ENCODE results near the gene PARP12. TPM values are rescaled to one million over a fixed set of nuclear protein-coding genes. Genes with fewer than 3 reads are reported as not detected.

The PARP12 gene
- total and polyA plus RNA-seq, 9 of the 15 experiments (the other 6 are each of a cell fraction or from before 2014, with no cell fraction given), result 4.6 to 40.4 (median 23.5) TPM

- TF ChIP-seq FOXA3 (CRISPR knock-in tag; conservative IDR thresholded peaks at IDR 0.05 in 1 of 2, IDR thresholded peaks at IDR 0.05 in 1 of 2) (no peak), ELK3 (CRISPR knock-in tag; IDR thresholded peaks at IDR 0.05) (no peak), L3MBTL2 (IDR thresholded peaks at IDR 0.05) (no peak), NONO (IDR thresholded peaks at IDR 0.05; ENCODE audit: low read depth in 2 of 2, low read length in 1 of 2) (no peak), NFRKB (IDR thresholded peaks at IDR 0.05; ENCODE audit: low read depth) (no peak), ZBTB12 (CRISPR knock-in tag; IDR thresholded peaks at IDR 0.05) (no peak), GTF2F1 (IDR thresholded peaks at IDR 0.05; ENCODE audit: low read depth, low read length) (no peak), ELF1 (tag; IDR thresholded peaks at IDR 0.05) (peak; percentile 37; the same call in 1 of the 2 replicates), ZNF311 (CRISPR knock-in tag; IDR thresholded peaks at IDR 0.05) (no peak), POLR3A (IDR thresholded peaks at IDR 0.05; ENCODE audit: borderline replicate concordance, extremely low read depth, insufficient read depth, insufficient read length) (no peak), MYC (IDR thresholded peaks at IDR 0.05; ENCODE audit: low read depth, low read length) (0 out of 2 replicates have a peak, but pooled peaks have one; percentile 31), MYC (CRISPR knock-in tag; IDR thresholded peaks at IDR 0.05; ENCODE audit: borderline replicate concordance, low read depth) (no peak), ZNF253 (CRISPR knock-in tag; conservative IDR thresholded peaks at IDR 0.05) (no peak), MTA2 (IDR thresholded peaks at IDR 0.05; ENCODE audit: low read depth) (no peak), E2F4 (CRISPR knock-in tag; IDR thresholded peaks at IDR 0.05; ENCODE audit: low read depth) (no peak), ARID1B (IDR thresholded peaks at IDR 0.05) (no peak), NKRF (IDR thresholded peaks at IDR 0.05; ENCODE audit: borderline replicate concordance) (no peak), RNF2 (IDR thresholded peaks at IDR 0.05) (no peak), KDM2B (CRISPR knock-in tag; IDR thresholded peaks at IDR 0.05) (no peak), JUND (IDR thresholded peaks at IDR 0.05; ENCODE audit: borderline replicate concordance, low read depth, low read length) (0 out of 2 replicates have a peak, but pooled peaks have one; percentile 4), JUND (tag; IDR thresholded peaks at IDR 0.05; ENCODE audit: borderline replicate concordance, low read depth, low read length) (no peak), ZFX (CRISPR knock-in tag; IDR thresholded peaks at IDR 0.05) (no peak), NR3C1 (CRISPR knock-in tag; IDR thresholded peaks at IDR 0.05) (no peak), CREB3 (tag; conservative IDR thresholded peaks at IDR 0.05; ENCODE audit: low read depth) (no peak)
Observed at GRCh38 chr7:140003913-140004382, 58.8 kb downstream of the PARP12 start (continued).

Measured in K562 (cell line).